K562 (cell line): Measurements from ENCODE around the gene HAGHL. TPM values are rescaled to one million over a fixed set of nuclear protein-coding genes. Genes with fewer than 3 reads are reported as not detected.

Source experiments
- ATAC-seq: fragments of 200-7000 bp; cut with Tn5 transposase; 3 replicates; pipeline ENCODE4 v1.9.1; 2020; ENCODE audit warnings: moderate library complexity
- BruUV-seq: library from RNA; stranded (reverse); fragments of 400-500 nt; replicated peaks from 2 replicates; lab custom pipeline; 2021; lab: Mats Ljungman, UMichigan
- CTCF ChIA-PET: fragments of 300-600 bp; formaldehyde crosslinking; extraction: SDS; loops from one replicate; lab custom pipeline; 2021; ENCODE audit warnings: low intra/inter-chr PET ratio; lab: Yijun Ruan, JAX
- POLR2A ChIA-PET: fragments of 300-600, 350-650 bp; sonication (Branson Sonifier 250); formaldehyde crosslinking; extraction: SDS; loops from one replicate; lab custom pipeline; 2021; ENCODE audit warnings: antibody characterized with exemption, inconsistent platforms; lab: Yijun Ruan, JAX
- DNase-seq, 4 experiments: peaks; one replicate each; pipeline versions ENCODE4 v3.0.0 to v3.0.0-alpha.2; 2011 to 2018; ENCODE audit warnings: low spot score in 3 of 4, mixed read lengths in 3 of 4; ENCODE audit errors: extremely low read depth in 1 of 4
- FAIRE-seq: peaks from 2 replicates; lab custom pipeline; 2011; peaks lifted over from hg19 to GRCh38; lab: Jason Lieb, UNC
- H2AFZ ChIP-seq: 2 replicates; pipeline ENCODE4 v1.6.0; 2011; ENCODE audit warnings: low read depth, low read length, control low read depth, inconsistent platforms
- H3K27ac ChIP-seq: fragments of 200-600 bp; 3 replicates; pipeline ENCODE4 v1.8.0; 2011; ENCODE audit warnings: low read depth, mild to moderate bottlenecking, control low read depth, inconsistent platforms, low read length, moderate library complexity, mixed read lengths; ENCODE audit errors: extremely low read depth
- H3K27me3 ChIP-seq, 2 experiments: fragments of 300-600 bp in 1 of 2; 2 replicates in 1 of 2; 3 replicates in 1 of 2; pipeline versions ENCODE4 v1.6.0 to v1.8.0; 2011; ENCODE audit warnings: inconsistent platforms in 2 of 2, low read length in 2 of 2, mild to moderate bottlenecking in 1 of 2, mixed read lengths in 1 of 2, moderate library complexity in 1 of 2; ENCODE audit not compliant: control insufficient read depth in 2 of 2, insufficient read depth in 2 of 2
- H3K36me3 ChIP-seq: fragments of 300-600 bp; 3 replicates; pipeline ENCODE4 v1.8.0; 2011; ENCODE audit warnings: mild to moderate bottlenecking, low read length, inconsistent platforms; ENCODE audit not compliant: control insufficient read depth, insufficient read depth
- H3K4me1 ChIP-seq, 2 experiments: fragments of 200-600 bp in 1 of 2; replicated peaks in 1 of 2; 2 replicates in 1 of 2; 3 replicates in 1 of 2; pipeline versions ENCODE4 v1.5.1 to v1.8.0; 2011; ENCODE audit warnings: inconsistent platforms in 2 of 2, low read length in 2 of 2, mild to moderate bottlenecking in 1 of 2, mixed read lengths in 1 of 2, moderate library complexity in 1 of 2; ENCODE audit not compliant: control insufficient read depth in 2 of 2, insufficient read depth in 2 of 2
- H3K4me2 ChIP-seq: 2 replicates; pipeline ENCODE4 v1.6.1; 2011; ENCODE audit warnings: low read length, control low read depth, inconsistent platforms, mixed read lengths; ENCODE audit not compliant: insufficient read depth
- H3K4me3 ChIP-seq: fragments of 200-600 bp; sonication (generic), shearing (Covaris generic); 2 replicates; pipeline ENCODE4 v1.5.1; 2016; ENCODE audit warnings: control low read depth, inconsistent platforms
- H3K79me2 ChIP-seq: fragments of 200-600 bp; 3 replicates; pipeline ENCODE4 v1.8.0; 2011; ENCODE audit warnings: low read length, inconsistent platforms; ENCODE audit not compliant: control insufficient read depth, insufficient read depth
- H3K9ac ChIP-seq, 2 experiments: 2 replicates each; pipeline versions ENCODE4 v1.6.0 to v1.6.1; 2011; ENCODE audit warnings: low read depth in 2 of 2, low read length in 2 of 2, control low read depth in 1 of 2, inconsistent platforms in 1 of 2, mild to moderate bottlenecking in 1 of 2, mixed read lengths in 1 of 2; ENCODE audit not compliant: insufficient read depth in 1 of 2
- H3K9me1 ChIP-seq: one replicate; pipeline ENCODE4 v1.6.0; 2011; ENCODE audit warnings: inconsistent platforms, mild to moderate bottlenecking, low read length, moderate library complexity; ENCODE audit not compliant: control insufficient read depth, insufficient read depth
- H3K9me3 ChIP-seq: replicated peaks from 2 replicates; pipeline ENCODE4 v1.5.1; 2011; ENCODE audit warnings: low read depth, low read length, inconsistent platforms; ENCODE audit not compliant: control insufficient read depth, insufficient read depth
- H4K20me1 ChIP-seq: replicated peaks from 2 replicates; pipeline ENCODE4 v1.6.1; 2011; ENCODE audit warnings: low read length, inconsistent platforms, mixed read lengths; ENCODE audit not compliant: control insufficient read depth, insufficient read depth
- ADNP ChIP-seq: fragments of 200-800 bp; sonication (Bioruptor generic); IDR thresholded peaks from 2 replicates; pipeline ENCODE4 v1.6.1; 2016; ENCODE audit warnings: missing genetic modification characterization, missing compliant biosample characterization
- ARID4B ChIP-seq: sonication (generic); formaldehyde crosslinking; IDR thresholded peaks from 2 replicates; pipeline ENCODE4 v1.8.0; 2022; ENCODE audit warnings: mild to moderate bottlenecking, missing genetic modification reagents
- FIP1L1 ChIP-seq: fragments of 200-400 bp; formaldehyde crosslinking; IDR thresholded peaks from 2 replicates; pipeline ENCODE4 v1.6.1; 2018; ENCODE audit warnings: mild to moderate bottlenecking, low read depth, low read length; ENCODE audit not compliant: poor library complexity, severe bottlenecking
- GABPB1 ChIP-seq: sonication (generic); formaldehyde crosslinking; IDR thresholded peaks from 2 replicates; pipeline ENCODE4 v1.8.0; 2022; ENCODE audit warnings: mild to moderate bottlenecking, missing genetic modification reagents
- HOXB6 ChIP-seq: fragments of 250-450 bp; sonication (Bioruptor Pico); IDR thresholded peaks from 2 replicates; pipeline ENCODE4 v1.5.1; 2022; ENCODE audit warnings: mild to moderate bottlenecking, borderline replicate concordance
- KLF16 ChIP-seq: IDR thresholded peaks from 2 replicates; pipeline ENCODE4 v1.6.1; 2016; ENCODE audit warnings: antibody characterized with exemption
- KLF6 ChIP-seq: fragments of 250-450 bp; sonication (Bioruptor Pico); IDR thresholded peaks from 2 replicates; pipeline ENCODE4 v1.4.0; 2020; ENCODE audit warnings: mild to moderate bottlenecking, moderate library complexity, borderline replicate concordance
- MXD1 ChIP-seq: fragments of 250-450 bp; sonication (Bioruptor Pico); IDR thresholded peaks from 2 replicates; pipeline ENCODE4 v1.8.0; 2021; ENCODE audit warnings: borderline replicate concordance, mild to moderate bottlenecking, moderate library complexity; ENCODE audit not compliant: poor library complexity, severe bottlenecking
- MYNN ChIP-seq, 2 experiments: sonication (generic); formaldehyde crosslinking in 1 of 2; IDR thresholded peaks; 2 replicates each; pipeline versions ENCODE4 v1.5.0 to v1.6.1; 2016 to 2020; ENCODE audit warnings: antibody characterized with exemption in 1 of 2, missing genetic modification reagents in 1 of 2
- NR3C1 ChIP-seq: sonication (generic); formaldehyde crosslinking; IDR thresholded peaks from 2 replicates; pipeline ENCODE4 v1.8.1; 2022; ENCODE audit warnings: missing genetic modification reagents
- RBFOX2 ChIP-seq: fragments of 200-400 bp; formaldehyde crosslinking; IDR thresholded peaks from 2 replicates; pipeline ENCODE4 v1.6.1; 2017; ENCODE audit warnings: low read depth, mild to moderate bottlenecking, low read length, moderate library complexity
- TAF15 ChIP-seq: fragments of 200-400 bp; formaldehyde crosslinking; IDR thresholded peaks from 2 replicates; pipeline ENCODE4 v1.6.1; 2017; ENCODE audit warnings: mild to moderate bottlenecking, low read depth, low read length, moderate library complexity
- TAF7 ChIP-seq: fragments of 450-650 bp; IDR thresholded peaks from 2 replicates; pipeline ENCODE4 v1.6.1; 2016; ENCODE audit warnings: missing genetic modification characterization, missing compliant biosample characterization
- TCF3 ChIP-seq: sonication (generic); formaldehyde crosslinking; IDR thresholded peaks from 2 replicates; pipeline ENCODE4 v1.4.0; 2020; ENCODE audit warnings: mild to moderate bottlenecking, missing genetic modification reagents
- ZNF778 ChIP-seq: fragments of 450-650 bp; formaldehyde crosslinking; IDR thresholded peaks from 2 replicates; pipeline ENCODE4 v1.4.0; 2020; ENCODE audit warnings: mild to moderate bottlenecking, moderate library complexity
- WGBS: fragments of 100-300 bp; shearing (Covaris generic); methylation state at CpG from one replicate; pipeline ENCODE4 v1.1.6; 2016; ENCODE audit warnings: low coverage, mixed read lengths; ENCODE audit not compliant: insufficient coverage; ENCODE audit errors: missing lambda C conversion rate; 5-methylcytosine and 5-hydroxymethylcytosine counted together
- in situ Hi-C: fragments of 300-500 bp; cut with MboI; formaldehyde crosslinking; loops from 4 replicates; pipeline ENCODE4 v1.15.0; 2018; ENCODE audit warnings: inconsistent platforms, mixed read lengths
- intact Hi-C: fragments of 100-400 bp; cut with micrococcal nuclease; formaldehyde crosslinking; loops from 2 replicates; pipeline ENCODE4 v1.14.2; 2022
- polyA plus RNA-seq, 8 experiments: library from polyadenylated mRNA; depleted of rRNA in 4 of 8; stranded (reverse) in 5 of 8; unstranded in 3 of 8; fragments of >200 nt; fragmentation: Nextera tagmentation in 2 of 8; fragmentation: Illumina TruSeq in 1 of 8; extraction: Ambion mirVana in 2 of 8; extraction: Trizol in 1 of 8; gene quantifications; 2 replicates each; pipeline versions ENCODE4 v1.2.1 to v1.2.3, GENCODE V29; 2011 to 2014; ENCODE audit warnings: inconsistent platforms in 1 of 8, missing spikeins in 1 of 8
- total RNA-seq, 7 experiments: library from RNA; depleted of rRNA in 6 of 7; stranded (reverse); fragments of >200 nt in 6 of 7; fragmentation: Illumina TruSeq in 2 of 7; extraction: Trizol in 2 of 7; gene quantifications; 2 replicates each; pipeline versions ENCODE4 v1.2.1 to v1.2.3, GENCODE V29; 2011 to 2021; ENCODE audit warnings: low replicate concordance in 1 of 7
- TF ChIP-seq, protein P1 (sequence below): fragments of 250-450 bp; sonication (Bioruptor Pico); IDR thresholded peaks from 2 replicates; pipeline ENCODE4 v1.6.1; 2021; ENCODE audit warnings: mild to moderate bottlenecking

Gene HAGHL
- total and polyA plus RNA-seq, 9 of the 15 experiments (the other 6 are each of a cell fraction or from before 2014, with no cell fraction given) = 0.31 to 83.4 (median 20.7) TPM

- H3K36me3 ChIP-seq = peaks cover 43% of the 10 kb centered on the region; the same call in 1 of the 3 replicates
- peak overlapping the region; percentile 70 for H2AFZ ChIP-seq
- H3K4me1 ChIP-seq = peaks cover 10 to 93% of the 10 kb centered on the region in 2 experiments; a peak in 4 of 5 replicates
- no peaks in the 10 kb centered on the region for H3K9me3 ChIP-seq
- H3K27ac ChIP-seq = peak overlapping the region; percentile 98
- no peaks in the 10 kb centered on the region; the same call in 1 of the 2 replicates for H4K20me1 ChIP-seq
- in situ Hi-C loops = no loop called here
- WGBS = under 1% methylated on average over 30 of the region's 80 CpGs
- peak; percentile 73 for ATAC-seq
- no peaks in the 10 kb centered on the region for H3K27me3 ChIP-seq
- peak; percentile 82 to 95 (median 86) for DNase-seq
- FAIRE-seq = peak; percentile 85
- intact Hi-C loops = loop anchor here (2.0 kb wide), 1 partner anchor 14 kb away; the partner anchor contains the start of gene METRN
- ChIA-PET POLR2A (interaction anchor here (0.7 to 1.7 kb wide), 2 partner anchors 12 to 56 kb away, joined by 3 to 11 read pairs; partner anchors contain the start of gene CIAO3), CTCF (no interaction called here)
- peak overlapping the region; percentile 65 to 96; a peak in 3 of 4 replicates for H3K9ac ChIP-seq
- peak overlapping the region; percentile 97 for H3K4me2 ChIP-seq
- peaks cover 27% of the 10 kb centered on the region for H3K79me2 ChIP-seq
- H3K4me3 ChIP-seq = peak overlapping the region; percentile 80
- no TSS peak for BruUV-seq
- H3K9me1 ChIP-seq = no peaks in the 10 kb centered on the region
- TF ChIP-seq TAF7 (tag) (no peak), RBFOX2 (peak; percentile 28; the same call in 1 of the 2 replicates), ARID4B (peak; percentile 61), GABPB1 (peak; percentile 57; the same call in 1 of the 2 replicates), TCF3 (no peak), HOXB6 (CRISPR knock-in tag) (no peak), TAF15 (no peak), MYNN (IDR thresholded peaks at IDR 0.05) (no peak), MYNN (CRISPR knock-in tag; IDR thresholded peaks at IDR 0.05) (no peak), FIP1L1 (peak; percentile 53), ADNP (no peak), KLF6 (CRISPR knock-in tag) (no peak), ZNF778 (CRISPR knock-in tag) (no peak), KLF16 (no peak), MXD1 (CRISPR knock-in tag) (peak; percentile 15), NR3C1 (CRISPR knock-in tag) (0 out of 2 replicates have a peak, but pooled peaks have one; percentile 14)
- TF ChIP-seq, protein P1, sequence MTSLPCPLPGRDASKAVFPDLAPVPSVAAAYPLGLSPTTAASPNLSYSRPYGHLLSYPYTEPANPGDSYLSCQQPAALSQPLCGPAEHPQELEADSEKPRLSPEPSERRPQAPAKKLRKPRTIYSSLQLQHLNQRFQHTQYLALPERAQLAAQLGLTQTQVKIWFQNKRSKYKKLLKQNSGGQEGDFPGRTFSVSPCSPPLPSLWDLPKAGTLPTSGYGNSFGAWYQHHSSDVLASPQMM = no peak
Measured at GRCh38 chr16:728131-728889, 1.4 kb downstream of the HAGHL start.
